ENCODE measurements around the gene SFPQ. TPM values are rescaled to one million over a fixed set of nuclear protein-coding genes. Genes with fewer than 3 reads are reported as not detected.

The SFPQ gene
- total RNA-seq, 1 experiment from 2014 or later, result 354 TPM

GRCh38 chr1:35201631-35202030 lies 8.7 kb upstream of the SFPQ start (continued):
- TF ChIP-seq, protein P1, sequence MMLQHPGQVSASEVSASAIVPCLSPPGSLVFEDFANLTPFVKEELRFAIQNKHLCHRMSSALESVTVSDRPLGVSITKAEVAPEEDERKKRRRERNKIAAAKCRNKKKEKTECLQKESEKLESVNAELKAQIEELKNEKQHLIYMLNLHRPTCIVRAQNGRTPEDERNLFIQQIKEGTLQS (CRISPR knock-in tag; conservative IDR thresholded peaks at IDR 0.05), result no peak
- TF ChIP-seq ZNF219 (CRISPR knock-in tag; IDR thresholded peaks at IDR 0.05; ENCODE audit: borderline replicate concordance) (no peak), NFE2L1 (CRISPR knock-in tag; IDR thresholded peaks at IDR 0.05) (no peak)
- TF ChIP-seq, protein P2, sequence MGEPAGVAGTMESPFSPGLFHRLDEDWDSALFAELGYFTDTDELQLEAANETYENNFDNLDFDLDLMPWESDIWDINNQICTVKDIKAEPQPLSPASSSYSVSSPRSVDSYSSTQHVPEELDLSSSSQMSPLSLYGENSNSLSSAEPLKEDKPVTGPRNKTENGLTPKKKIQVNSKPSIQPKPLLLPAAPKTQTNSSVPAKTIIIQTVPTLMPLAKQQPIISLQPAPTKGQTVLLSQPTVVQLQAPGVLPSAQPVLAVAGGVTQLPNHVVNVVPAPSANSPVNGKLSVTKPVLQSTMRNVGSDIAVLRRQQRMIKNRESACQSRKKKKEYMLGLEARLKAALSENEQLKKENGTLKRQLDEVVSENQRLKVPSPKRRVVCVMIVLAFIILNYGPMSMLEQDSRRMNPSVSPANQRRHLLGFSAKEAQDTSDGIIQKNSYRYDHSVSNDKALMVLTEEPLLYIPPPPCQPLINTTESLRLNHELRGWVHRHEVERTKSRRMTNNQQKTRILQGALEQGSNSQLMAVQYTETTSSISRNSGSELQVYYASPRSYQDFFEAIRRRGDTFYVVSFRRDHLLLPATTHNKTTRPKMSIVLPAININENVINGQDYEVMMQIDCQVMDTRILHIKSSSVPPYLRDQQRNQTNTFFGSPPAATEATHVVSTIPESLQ (CRISPR knock-in tag; IDR thresholded peaks at IDR 0.05), result no peak

DNA sequence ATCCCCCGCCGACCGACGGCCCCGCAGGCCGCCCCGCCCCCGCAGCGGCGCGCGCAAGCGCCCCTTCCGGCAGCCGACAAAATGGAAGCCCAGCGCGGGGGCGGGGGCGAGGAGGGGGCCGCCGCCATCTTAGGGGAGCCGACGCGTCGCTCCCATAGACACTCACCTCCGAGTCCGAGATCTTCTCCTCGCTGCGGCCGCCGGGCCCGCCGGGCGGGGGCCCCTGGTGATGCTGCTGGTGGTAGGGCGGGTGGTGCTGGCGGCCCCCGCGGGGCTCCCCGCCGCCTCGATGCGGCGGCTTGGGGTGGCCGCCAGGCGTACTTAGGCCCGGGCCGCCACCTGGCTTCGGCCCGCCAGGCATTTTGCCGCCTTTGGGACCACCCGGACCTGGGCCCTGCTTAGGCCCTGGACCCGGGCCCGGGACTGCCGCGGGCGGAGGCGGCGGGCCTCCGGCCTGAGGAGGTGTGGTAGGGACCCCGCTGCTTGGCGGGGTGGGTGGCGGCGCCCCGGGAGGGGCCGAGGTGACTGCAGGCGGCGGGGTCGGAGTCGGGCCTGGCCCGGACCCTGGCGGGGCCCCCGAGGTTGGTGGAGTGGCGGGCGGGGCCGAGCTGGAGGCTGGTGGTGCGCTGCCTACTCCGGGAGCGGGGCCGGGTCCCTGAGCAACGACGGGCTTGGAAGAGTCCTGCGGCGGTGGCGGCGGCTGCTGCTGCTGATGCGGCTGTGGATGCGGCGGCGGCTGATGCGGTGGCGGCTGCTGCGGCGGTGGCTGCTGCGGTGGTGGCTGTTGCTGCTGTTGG lies 691 bp downstream of the SFPQ start:
- H3K36me3 Mint-ChIP-seq, result peaks cover 46% of the 10 kb centered on the region
- H3K27me3 Mint-ChIP-seq (ENCODE audit: low read depth), result peaks cover 16% of the 10 kb centered on the region
- peak; percentile 37 for ATAC-seq
- peaks cover 47% of the 10 kb centered on the region for H3K4me1 Mint-ChIP-seq
- H3K9me3 Mint-ChIP-seq, result no peaks in the 10 kb centered on the region
- DNase-seq (ENCODE audit: low spot score), result peak; percentile 84
- POLR2A ChIA-PET, result interaction anchor here (0.6 to 1.1 kb wide), 3 partner anchors 18 to 339 kb away, joined by 3 read pairs; no protein-coding TSS in a partner anchor
- H3K4me3 Mint-ChIP-seq, result peak overlapping the region; percentile 95
- CTCF ChIA-PET, result interaction anchor here (1.0 to 1.4 kb wide), 2 partner anchors 9 to 31 kb away, joined by 3 to 7 read pairs; no protein-coding TSS in a partner anchor
- H3K27ac Mint-ChIP-seq, result peak overlapping the region; percentile 79
- no peak for TF ChIP-seq ZNF263 (CRISPR knock-in tag; IDR thresholded peaks at IDR 0.05; ENCODE audit: low read depth)
- TF ChIP-seq E2F1 (CRISPR knock-in tag; IDR thresholded peaks at IDR 0.05), result no peak
- TF ChIP-seq ZNF416 (CRISPR knock-in tag; IDR thresholded peaks at IDR 0.05), result peak; percentile 33; the same call in 1 of the 2 replicates
- no peak for TF ChIP-seq RORB (CRISPR knock-in tag; IDR thresholded peaks at IDR 0.05)
- TF ChIP-seq CREM (CRISPR knock-in tag; IDR thresholded peaks at IDR 0.05), result no peak
- TF ChIP-seq FOXP1 (CRISPR knock-in tag; IDR thresholded peaks at IDR 0.05; ENCODE audit: borderline replicate concordance), result no peak
- no peak for TF ChIP-seq ETV6 (CRISPR knock-in tag; IDR thresholded peaks at IDR 0.05)
- TF ChIP-seq, protein P3, sequence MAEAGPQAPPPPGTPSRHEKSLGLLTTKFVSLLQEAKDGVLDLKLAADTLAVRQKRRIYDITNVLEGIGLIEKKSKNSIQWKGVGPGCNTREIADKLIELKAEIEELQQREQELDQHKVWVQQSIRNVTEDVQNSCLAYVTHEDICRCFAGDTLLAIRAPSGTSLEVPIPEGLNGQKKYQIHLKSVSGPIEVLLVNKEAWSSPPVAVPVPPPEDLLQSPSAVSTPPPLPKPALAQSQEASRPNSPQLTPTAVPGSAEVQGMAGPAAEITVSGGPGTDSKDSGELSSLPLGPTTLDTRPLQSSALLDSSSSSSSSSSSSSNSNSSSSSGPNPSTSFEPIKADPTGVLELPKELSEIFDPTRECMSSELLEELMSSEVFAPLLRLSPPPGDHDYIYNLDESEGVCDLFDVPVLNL (CRISPR knock-in tag; IDR thresholded peaks at IDR 0.05; ENCODE audit: borderline replicate concordance, low read depth), result peak; percentile 16; the same call in 1 of the 2 replicates
- TF ChIP-seq NFYB (CRISPR knock-in tag; conservative IDR thresholded peaks at IDR 0.05; ENCODE audit: low read depth), result no peak
- TF ChIP-seq, protein P4, sequence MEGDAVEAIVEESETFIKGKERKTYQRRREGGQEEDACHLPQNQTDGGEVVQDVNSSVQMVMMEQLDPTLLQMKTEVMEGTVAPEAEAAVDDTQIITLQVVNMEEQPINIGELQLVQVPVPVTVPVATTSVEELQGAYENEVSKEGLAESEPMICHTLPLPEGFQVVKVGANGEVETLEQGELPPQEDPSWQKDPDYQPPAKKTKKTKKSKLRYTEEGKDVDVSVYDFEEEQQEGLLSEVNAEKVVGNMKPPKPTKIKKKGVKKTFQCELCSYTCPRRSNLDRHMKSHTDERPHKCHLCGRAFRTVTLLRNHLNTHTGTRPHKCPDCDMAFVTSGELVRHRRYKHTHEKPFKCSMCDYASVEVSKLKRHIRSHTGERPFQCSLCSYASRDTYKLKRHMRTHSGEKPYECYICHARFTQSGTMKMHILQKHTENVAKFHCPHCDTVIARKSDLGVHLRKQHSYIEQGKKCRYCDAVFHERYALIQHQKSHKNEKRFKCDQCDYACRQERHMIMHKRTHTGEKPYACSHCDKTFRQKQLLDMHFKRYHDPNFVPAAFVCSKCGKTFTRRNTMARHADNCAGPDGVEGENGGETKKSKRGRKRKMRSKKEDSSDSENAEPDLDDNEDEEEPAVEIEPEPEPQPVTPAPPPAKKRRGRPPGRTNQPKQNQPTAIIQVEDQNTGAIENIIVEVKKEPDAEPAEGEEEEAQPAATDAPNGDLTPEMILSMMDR (IDR thresholded peaks at IDR 0.05), result 0 out of 2 replicates have a peak, but pooled peaks have one; percentile 20
- TF ChIP-seq, protein P1 (CRISPR knock-in tag; conservative IDR thresholded peaks at IDR 0.05), result no peak
- no peak for TF ChIP-seq USF2 (CRISPR knock-in tag; IDR thresholded peaks at IDR 0.05)
- TF ChIP-seq ZNF512 (CRISPR knock-in tag; IDR thresholded peaks at IDR 0.05; ENCODE audit: borderline replicate concordance), result no peak
- TF ChIP-seq, protein P5, sequence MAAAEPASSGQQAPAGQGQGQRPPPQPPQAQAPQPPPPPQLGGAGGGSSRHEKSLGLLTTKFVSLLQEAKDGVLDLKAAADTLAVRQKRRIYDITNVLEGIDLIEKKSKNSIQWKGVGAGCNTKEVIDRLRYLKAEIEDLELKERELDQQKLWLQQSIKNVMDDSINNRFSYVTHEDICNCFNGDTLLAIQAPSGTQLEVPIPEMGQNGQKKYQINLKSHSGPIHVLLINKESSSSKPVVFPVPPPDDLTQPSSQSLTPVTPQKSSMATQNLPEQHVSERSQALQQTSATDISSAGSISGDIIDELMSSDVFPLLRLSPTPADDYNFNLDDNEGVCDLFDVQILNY (CRISPR knock-in tag; IDR thresholded peaks at IDR 0.05), result 0 out of 2 replicates have a peak, but pooled peaks have one; percentile 47
- TF ChIP-seq, protein P6, sequence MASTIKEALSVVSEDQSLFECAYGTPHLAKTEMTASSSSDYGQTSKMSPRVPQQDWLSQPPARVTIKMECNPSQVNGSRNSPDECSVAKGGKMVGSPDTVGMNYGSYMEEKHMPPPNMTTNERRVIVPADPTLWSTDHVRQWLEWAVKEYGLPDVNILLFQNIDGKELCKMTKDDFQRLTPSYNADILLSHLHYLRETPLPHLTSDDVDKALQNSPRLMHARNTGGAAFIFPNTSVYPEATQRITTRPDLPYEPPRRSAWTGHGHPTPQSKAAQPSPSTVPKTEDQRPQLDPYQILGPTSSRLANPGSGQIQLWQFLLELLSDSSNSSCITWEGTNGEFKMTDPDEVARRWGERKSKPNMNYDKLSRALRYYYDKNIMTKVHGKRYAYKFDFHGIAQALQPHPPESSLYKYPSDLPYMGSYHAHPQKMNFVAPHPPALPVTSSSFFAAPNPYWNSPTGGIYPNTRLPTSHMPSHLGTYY (CRISPR knock-in tag; IDR thresholded peaks at IDR 0.05), result no peak
- TF ChIP-seq HMGA2 (CRISPR knock-in tag; IDR thresholded peaks at IDR 0.05), result no peak
- no peak for TF ChIP-seq FOXJ3 (CRISPR knock-in tag; IDR thresholded peaks at IDR 0.05; ENCODE audit: borderline replicate concordance)
- no peak for TF ChIP-seq ZNF138 (CRISPR knock-in tag; conservative IDR thresholded peaks at IDR 0.05)
- no peak for TF ChIP-seq SMAD3 (CRISPR knock-in tag; IDR thresholded peaks at IDR 0.05; ENCODE audit: borderline replicate concordance)
- 0 out of 2 replicates have a peak, but pooled peaks have one; percentile 41 for TF ChIP-seq ATF1 (CRISPR knock-in tag; IDR thresholded peaks at IDR 0.05)
